HCT116 (cell line): Measurements from ENCODE around the gene NFATC2IP. TPM values are rescaled to one million over a fixed set of nuclear protein-coding genes. Genes with fewer than 3 reads are reported as not detected.

Experiments
- ATAC-seq: fragments of 200-7000 bp; cut with Tn5 transposase; 2 replicates; pipeline ENCODE4 v1.9.1; 2020; ENCODE audit warnings: mild to moderate bottlenecking, moderate library complexity
- BruUV-seq: library from RNA; stranded (reverse); fragments of 400-500 nt; replicated peaks from 2 replicates; lab custom pipeline; 2021; lab: Mats Ljungman, UMichigan
- CTCF ChIA-PET: fragments of 300-600 bp; sonication (Branson Sonifier 250); formaldehyde crosslinking; loops from one replicate; lab custom pipeline; 2021; ENCODE audit warnings: antibody characterized with exemption; lab: Charles Lee
- POLR2A ChIA-PET: fragments of 300-600, 350-600 bp; sonication (Branson Sonifier 250); formaldehyde crosslinking; loops from one replicate; lab custom pipeline; 2021; ENCODE audit warnings: antibody characterized with exemption; lab: Charles Lee
- RAD21 ChIA-PET, 2 experiments: fragments of 300-600 bp; sonication (Branson Sonifier 250); formaldehyde crosslinking; loops; one replicate each; lab custom pipeline; 2023; ENCODE audit warnings: low total read pairs in 2 of 2; ENCODE audit not compliant: uncharacterized antibody in 2 of 2, unreplicated experiment in 2 of 2, low non-redundant PET in 1 of 2; lab: Charles Lee
- DNase-seq: peaks from one replicate; pipeline ENCODE4 v3.0.0-alpha.2; 2010; ENCODE audit warnings: low read depth, low spot score
- H2AFZ ChIP-seq: fragments of 200-600 bp; shearing (Covaris generic), sonication (generic); 2 replicates; pipeline ENCODE4 v1.6.1; 2017; ENCODE audit warnings: low read depth, mixed run types, mixed read lengths, antibody characterized with exemption, low read length; ENCODE audit not compliant: poor library complexity, severe bottlenecking
- H3K27ac ChIP-seq: 2 replicates; pipeline ENCODE4 v1.5.1; 2012; ENCODE audit warnings: low read depth, low read length
- H3K27me3 ChIP-seq: fragments of 200-600 bp; sonication (generic); 2 replicates; pipeline ENCODE4 v1.6.1; 2016; ENCODE audit warnings: mixed run types, low read length, mixed read lengths; ENCODE audit not compliant: insufficient read depth
- H3K36me3 ChIP-seq, 2 experiments: fragments of 200-500 bp in 1 of 2; fragments of 200-600 bp in 1 of 2; sonication (Bioruptor generic) in 1 of 2; sonication (generic) in 1 of 2; 2 replicates each; pipeline versions ENCODE4 v1.5.1 to v1.6.1; 2014 to 2016; ENCODE audit warnings: low read length in 2 of 2, inconsistent platforms in 1 of 2, mixed read lengths in 1 of 2, mixed run types in 1 of 2; ENCODE audit not compliant: insufficient read depth in 2 of 2, control insufficient read depth in 1 of 2
- H3K4me1 ChIP-seq, 2 experiments: fragments of 200-600 bp in 1 of 2; sonication (generic) in 1 of 2; 2 replicates each; pipeline versions ENCODE4 v1.5.1 to v1.6.1; 2012 to 2017; ENCODE audit warnings: low read length in 2 of 2, inconsistent platforms in 1 of 2, mild to moderate bottlenecking in 1 of 2, mixed read lengths in 1 of 2, mixed run types in 1 of 2, moderate library complexity in 1 of 2; ENCODE audit not compliant: insufficient read depth in 2 of 2, control insufficient read depth in 1 of 2
- H3K4me2 ChIP-seq: fragments of 200-600 bp; sonication (generic); 2 replicates; pipeline ENCODE4 v1.6.1; 2017; ENCODE audit warnings: mixed run types, low read length, mixed read lengths
- H3K4me3 ChIP-seq, 2 experiments: fragments of 200-600 bp in 1 of 2; sonication (generic) in 1 of 2; replicated peaks in 1 of 2; 2 replicates each; pipeline ENCODE4 v1.5.1; 2011 to 2016; ENCODE audit warnings: low read length in 2 of 2, control low read depth in 1 of 2, low read depth in 1 of 2, mild to moderate bottlenecking in 1 of 2, mixed read lengths in 1 of 2, mixed run types in 1 of 2
- H3K79me2 ChIP-seq: fragments of 200-600 bp; sonication (generic); 2 replicates; pipeline ENCODE4 v1.6.1; 2017; ENCODE audit warnings: mild to moderate bottlenecking, mixed run types, low read length, moderate library complexity, mixed read lengths; ENCODE audit not compliant: insufficient read depth
- H3K9ac ChIP-seq: fragments of 200-600 bp; sonication (generic); 2 replicates; pipeline ENCODE4 v1.6.1; 2016; ENCODE audit warnings: low read length, mixed read lengths
- H3K9me2 ChIP-seq: fragments of 200-600 bp; sonication (generic), shearing (Covaris generic); 2 replicates; pipeline ENCODE4 v1.6.1; 2017; ENCODE audit warnings: mixed run types, mild to moderate bottlenecking, moderate library complexity; ENCODE audit not compliant: insufficient read depth
- H3K9me3 ChIP-seq, 2 experiments: fragments of 200-500 bp in 1 of 2; fragments of 200-600 bp in 1 of 2; sonication (Bioruptor generic) in 1 of 2; sonication (generic) in 1 of 2; 2 replicates each; pipeline ENCODE4 v1.6.1; 2014 to 2017; ENCODE audit warnings: low read length in 2 of 2, mixed read lengths in 2 of 2, inconsistent platforms in 1 of 2, low read depth in 1 of 2, mild to moderate bottlenecking in 1 of 2, mixed run types in 1 of 2, moderate library complexity in 1 of 2; ENCODE audit not compliant: control insufficient read depth in 1 of 2, insufficient read depth in 1 of 2
- H4K20me1 ChIP-seq: fragments of 200-600 bp; sonication (generic), shearing (Covaris generic); 2 replicates; pipeline ENCODE4 v1.6.1; 2017; ENCODE audit warnings: mixed run types, mild to moderate bottlenecking, moderate library complexity; ENCODE audit not compliant: insufficient read depth
- ATF3 ChIP-seq: IDR thresholded peaks from 2 replicates; pipeline ENCODE4 v1.6.1; 2012
- CBX3 ChIP-seq: IDR thresholded peaks from 2 replicates; pipeline ENCODE4 v1.6.1; 2012; ENCODE audit warnings: low read depth
- CEBPB ChIP-seq: IDR thresholded peaks from 2 replicates; pipeline ENCODE4 v1.6.1; 2012; ENCODE audit warnings: low read depth
- EGR1 ChIP-seq: IDR thresholded peaks from 2 replicates; pipeline ENCODE4 v1.6.1; 2012; ENCODE audit warnings: low read depth
- EZH2 ChIP-seq: fragments of 200-600 bp; sonication (generic); IDR thresholded peaks from 2 replicates; pipeline ENCODE4 v1.6.1; 2017; ENCODE audit warnings: antibody characterized with exemption, mixed run types
- EZH2phosphoT487 ChIP-seq: fragments of 200-600 bp; IDR thresholded peaks from 2 replicates; pipeline ENCODE4 v1.6.1; 2018; ENCODE audit warnings: antibody characterized with exemption, borderline replicate concordance
- FOSL1 ChIP-seq: IDR thresholded peaks from 2 replicates; pipeline ENCODE4 v1.6.1; 2012; ENCODE audit warnings: low read depth
- JUND ChIP-seq: IDR thresholded peaks from 2 replicates; pipeline ENCODE4 v1.6.1; 2012
- POLR2AphosphoS5 ChIP-seq: IDR thresholded peaks from 2 replicates; pipeline ENCODE4 v1.6.1; 2011; ENCODE audit warnings: mild to moderate bottlenecking, low read depth, low read length, moderate library complexity
- RAD21 ChIP-seq: IDR thresholded peaks from 2 replicates; pipeline ENCODE4 v1.6.1; 2012; ENCODE audit warnings: low read depth, mild to moderate bottlenecking
- REST ChIP-seq: IDR thresholded peaks from 2 replicates; pipeline ENCODE4 v1.6.1; 2012; ENCODE audit warnings: low read depth
- SIN3A ChIP-seq: IDR thresholded peaks from 2 replicates; pipeline ENCODE4 v1.6.1; 2012; ENCODE audit warnings: low read depth
- SP1 ChIP-seq: IDR thresholded peaks from 2 replicates; pipeline ENCODE4 v1.6.1; 2012; ENCODE audit warnings: low read depth
- SRF ChIP-seq: IDR thresholded peaks from 2 replicates; pipeline ENCODE4 v1.6.1; 2012; ENCODE audit warnings: low read depth
- TCF7L2 ChIP-seq: IDR thresholded peaks from 2 replicates; pipeline ENCODE4 v1.7.0; 2011; ENCODE audit warnings: borderline replicate concordance, inconsistent platforms; ENCODE audit not compliant: insufficient read depth, insufficient read length; ENCODE audit errors: extremely low read depth
- YY1 ChIP-seq: IDR thresholded peaks from 2 replicates; pipeline ENCODE4 v1.6.1; 2011; ENCODE audit warnings: low read length, low read depth, moderate library complexity, mild to moderate bottlenecking; ENCODE audit not compliant: insufficient replicate concordance; ENCODE audit errors: extremely low read depth
- ZFX ChIP-seq: fragments of 450-650 bp; IDR thresholded peaks from 2 replicates; pipeline ENCODE4 v1.6.1; 2017
- intact Hi-C: fragments of 100-400 bp; cut with micrococcal nuclease; formaldehyde crosslinking; loops from 2 replicates; pipeline ENCODE4 v1.10.0; 2022
- total RNA-seq: library from RNA; stranded (reverse); gene quantifications from one replicate; pipeline ENCODE4 v1.2.1, GENCODE V29; 2021; ENCODE audit not compliant: unreplicated experiment
- TF ChIP-seq, protein P1 (sequence below): IDR thresholded peaks from 2 replicates; pipeline ENCODE4 v1.6.1; 2011; ENCODE audit warnings: mild to moderate bottlenecking, low read length, moderate library complexity; ENCODE audit not compliant: insufficient replicate concordance; ENCODE audit errors: extremely low read depth
- TF ChIP-seq, protein P2 (sequence below), 3 experiments: fragments of 200-600 bp in 1 of 3; sonication (generic) in 1 of 3; IDR thresholded peaks in 2 of 3; conservative IDR thresholded peaks in 1 of 3; 2 replicates each; pipeline ENCODE4 v1.5.1; 2012 to 2017; ENCODE audit warnings: low read depth in 2 of 3, low read length in 2 of 3, antibody characterized with exemption in 1 of 3, borderline replicate concordance in 1 of 3, control low read depth in 1 of 3, mild to moderate bottlenecking in 1 of 3, mixed read lengths in 1 of 3, mixed run types in 1 of 3, moderate library complexity in 1 of 3; ENCODE audit not compliant: insufficient read depth in 1 of 3

Gene NFATC2IP
- total RNA-seq, 1 experiment from 2014 or later, result 41.4 TPM

DNA sequence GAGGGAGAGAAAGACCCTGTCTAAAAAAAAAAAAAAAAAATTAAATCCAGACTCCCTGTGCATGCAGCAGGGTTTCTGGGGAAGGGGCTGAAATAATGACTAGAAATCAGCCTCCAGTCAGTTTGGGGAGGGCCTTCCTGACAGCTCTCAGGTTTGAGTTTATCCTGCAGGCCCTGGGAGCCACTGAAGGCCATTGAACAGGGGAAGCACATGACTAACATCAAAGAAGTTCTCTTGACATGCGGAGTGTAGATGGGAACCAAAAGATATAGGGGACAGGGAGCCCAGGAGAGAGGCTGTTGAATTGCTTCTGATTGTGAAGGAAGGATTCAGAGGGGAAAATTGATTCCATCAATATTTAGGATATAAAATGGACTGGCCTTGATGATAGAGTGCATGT, 22.9 kb upstream of the NFATC2IP start:
- H3K27me3 ChIP-seq, result no peaks in the 10 kb centered on the region
- no peak overlapping the region for H3K4me2 ChIP-seq
- no peak overlapping the region for H3K27ac ChIP-seq
- CTCF ChIA-PET, result interaction anchor here (0.6 to 0.7 kb wide), 2 partner anchors 81 to 436 kb away, joined by 3 read pairs; partner anchors contain the start of gene CLN3
- no peaks in the 10 kb centered on the region for H3K9me2 ChIP-seq
- TF ChIP-seq ZFX (no peak), YY1 (no peak), TCF7L2 (no peak), SIN3A (no peak), EZH2phosphoT487 (no peak), CEBPB (no peak), EZH2 (no peak), CBX3 (no peak), POLR2AphosphoS5 (no peak), EGR1 (no peak), FOSL1 (no peak), REST (no peak), SP1 (no peak), RAD21 (no peak), SRF (no peak), JUND (no peak), ATF3 (no peak)
- TF ChIP-seq, protein P1, sequence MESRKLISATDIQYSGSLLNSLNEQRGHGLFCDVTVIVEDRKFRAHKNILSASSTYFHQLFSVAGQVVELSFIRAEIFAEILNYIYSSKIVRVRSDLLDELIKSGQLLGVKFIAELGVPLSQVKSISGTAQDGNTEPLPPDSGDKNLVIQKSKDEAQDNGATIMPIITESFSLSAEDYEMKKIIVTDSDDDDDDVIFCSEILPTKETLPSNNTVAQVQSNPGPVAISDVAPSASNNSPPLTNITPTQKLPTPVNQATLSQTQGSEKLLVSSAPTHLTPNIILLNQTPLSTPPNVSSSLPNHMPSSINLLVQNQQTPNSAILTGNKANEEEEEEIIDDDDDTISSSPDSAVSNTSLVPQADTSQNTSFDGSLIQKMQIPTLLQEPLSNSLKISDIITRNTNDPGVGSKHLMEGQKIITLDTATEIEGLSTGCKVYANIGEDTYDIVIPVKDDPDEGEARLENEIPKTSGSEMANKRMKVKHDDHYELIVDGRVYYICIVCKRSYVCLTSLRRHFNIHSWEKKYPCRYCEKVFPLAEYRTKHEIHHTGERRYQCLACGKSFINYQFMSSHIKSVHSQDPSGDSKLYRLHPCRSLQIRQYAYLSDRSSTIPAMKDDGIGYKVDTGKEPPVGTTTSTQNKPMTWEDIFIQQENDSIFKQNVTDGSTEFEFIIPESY, result no peak
- TF ChIP-seq, protein P2, sequence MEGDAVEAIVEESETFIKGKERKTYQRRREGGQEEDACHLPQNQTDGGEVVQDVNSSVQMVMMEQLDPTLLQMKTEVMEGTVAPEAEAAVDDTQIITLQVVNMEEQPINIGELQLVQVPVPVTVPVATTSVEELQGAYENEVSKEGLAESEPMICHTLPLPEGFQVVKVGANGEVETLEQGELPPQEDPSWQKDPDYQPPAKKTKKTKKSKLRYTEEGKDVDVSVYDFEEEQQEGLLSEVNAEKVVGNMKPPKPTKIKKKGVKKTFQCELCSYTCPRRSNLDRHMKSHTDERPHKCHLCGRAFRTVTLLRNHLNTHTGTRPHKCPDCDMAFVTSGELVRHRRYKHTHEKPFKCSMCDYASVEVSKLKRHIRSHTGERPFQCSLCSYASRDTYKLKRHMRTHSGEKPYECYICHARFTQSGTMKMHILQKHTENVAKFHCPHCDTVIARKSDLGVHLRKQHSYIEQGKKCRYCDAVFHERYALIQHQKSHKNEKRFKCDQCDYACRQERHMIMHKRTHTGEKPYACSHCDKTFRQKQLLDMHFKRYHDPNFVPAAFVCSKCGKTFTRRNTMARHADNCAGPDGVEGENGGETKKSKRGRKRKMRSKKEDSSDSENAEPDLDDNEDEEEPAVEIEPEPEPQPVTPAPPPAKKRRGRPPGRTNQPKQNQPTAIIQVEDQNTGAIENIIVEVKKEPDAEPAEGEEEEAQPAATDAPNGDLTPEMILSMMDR (IDR thresholded peaks at IDR 0.05 in 2 of 3, conservative IDR thresholded peaks at IDR 0.05 in 1 of 3; ENCODE audit: borderline replicate concordance in 1 of 3, insufficient read depth in 1 of 3, low read depth in 2 of 3, low read length in 2 of 3), result no peak
- intact Hi-C loops, result no loop called here
- no peak overlapping the region for H3K4me3 ChIP-seq
- H3K36me3 ChIP-seq, result no peaks in the 10 kb centered on the region
- POLR2A ChIA-PET, result interaction anchor here (1.0 kb wide), 1 partner anchor 9 kb away, joined by 4 read pairs; no protein-coding TSS in a partner anchor
- no peaks in the 10 kb centered on the region for H3K9me3 ChIP-seq
- no peaks in the 10 kb centered on the region; the same call in 1 of the 2 replicates for H3K79me2 ChIP-seq
- DNase-seq, result no peak
- ATAC-seq, result no peak
- no peaks in the 10 kb centered on the region for H4K20me1 ChIP-seq
- H3K9ac ChIP-seq, result no peak overlapping the region
- H3K4me1 ChIP-seq, result peaks cover 7 to 20% of the 10 kb centered on the region in 2 experiments
- H2AFZ ChIP-seq, result no peak overlapping the region
- BruUV-seq, result no TSS peak
- RAD21 ChIA-PET, result no interaction called here
